Panc1 (cell line): Measurements from ENCODE around the gene AGAP2.

Experiments used
- CTCF ChIP-seq: fragments of 450-650 bp; IDR thresholded peaks from 2 replicates; pipeline ENCODE4 v1.5.1; 2017; ENCODE audit warnings: mild to moderate bottlenecking
- POLR2AphosphoS5 ChIP-seq: IDR thresholded peaks from 2 replicates; pipeline ENCODE4 v1.6.1; 2012; ENCODE audit warnings: mild to moderate bottlenecking, low read depth, low read length, moderate library complexity
- REST ChIP-seq, 2 experiments: IDR thresholded peaks; 2 replicates each; pipeline ENCODE4 v1.6.1; 2011 to 2012; ENCODE audit warnings: low read depth in 2 of 2, control low read depth in 1 of 2, low read length in 1 of 2, mild to moderate bottlenecking in 1 of 2, moderate library complexity in 1 of 2; ENCODE audit not compliant: insufficient read depth in 1 of 2
- SIN3A ChIP-seq: IDR thresholded peaks from 2 replicates; pipeline ENCODE4 v1.6.1; 2012; ENCODE audit warnings: low read depth, mild to moderate bottlenecking, low read length, moderate library complexity, borderline replicate concordance; ENCODE audit not compliant: insufficient read depth

GRCh38 chr12:57729321-57729844 lies 9.2 kb downstream of the AGAP2 start:
- TF ChIP-seq REST (IDR thresholded peaks at IDR 0.05; ENCODE audit: insufficient read depth in 1 of 2, low read depth in 2 of 2, low read length in 1 of 2), result no peak
- no peak for TF ChIP-seq CTCF
- TF ChIP-seq SIN3A, result no peak
- TF ChIP-seq POLR2AphosphoS5, result no peak
